ENCODE data around the gene S100A12.

DNA sequence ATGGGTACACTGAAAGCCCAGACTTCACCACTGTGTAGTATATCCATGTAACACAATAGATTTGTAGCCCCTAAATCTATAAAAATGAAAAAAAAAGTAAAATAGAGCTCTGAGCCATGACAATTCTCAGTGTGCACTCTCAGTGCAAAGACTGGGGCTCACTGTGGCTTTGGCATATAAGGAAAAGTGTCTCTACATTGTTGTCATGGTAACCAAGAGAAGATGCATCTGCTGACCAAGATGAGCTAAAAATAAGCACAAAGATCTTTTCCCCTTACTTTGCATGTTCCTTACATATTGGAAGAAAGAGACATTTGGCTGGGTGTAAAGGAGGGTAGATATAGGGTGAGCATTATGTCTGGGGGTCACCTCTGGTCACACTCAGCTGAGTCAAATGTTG lies 38.8 kb downstream of the S100A12 start:
- TF ChIP-seq CTCF (IDR thresholded peaks at IDR 0.05 in 8 of 11, conservative IDR thresholded peaks at IDR 0.05 in 3 of 11) (no peak), POLR2A (IDR thresholded peaks at IDR 0.05) (no peak)
